ENCODE measurements around the gene SLC18B1. TPM values are rescaled to one million over a fixed set of nuclear protein-coding genes. Genes with fewer than 3 reads are reported as not detected.

The SLC18B1 gene
- polyA plus RNA-seq, 1 donor (not counting 4 experiments of a cell fraction or from before 2014, with no cell fraction given) = 23.1 TPM

GRCh38 chr6:132726608-132726975 is 71.8 kb downstream of the SLC18B1 start:
- no peaks in the 10 kb centered on the region for H3K36me3 ChIP-seq (ENCODE audit: control insufficient read depth in 2 of 2, extremely low read depth in 1 of 2, insufficient read depth in 2 of 2, low read length in 2 of 2)
- H4K20me1 ChIP-seq (ENCODE audit: control insufficient read depth, extremely low read depth, insufficient read depth, low read length) = no peaks in the 10 kb centered on the region
- no peaks in the 10 kb centered on the region for H3K4me1 ChIP-seq (ENCODE audit: control insufficient read depth, extremely low read depth, insufficient read depth, low read length)
- H3K9me3 ChIP-seq (ENCODE audit: control insufficient read depth, low read depth, low read length) = no peaks in the 10 kb centered on the region
- no peak overlapping the region for H3K27ac ChIP-seq (ENCODE audit: control insufficient read depth, insufficient read depth, low read length)
- no peak for FAIRE-seq
- TF ChIP-seq, protein P1, sequence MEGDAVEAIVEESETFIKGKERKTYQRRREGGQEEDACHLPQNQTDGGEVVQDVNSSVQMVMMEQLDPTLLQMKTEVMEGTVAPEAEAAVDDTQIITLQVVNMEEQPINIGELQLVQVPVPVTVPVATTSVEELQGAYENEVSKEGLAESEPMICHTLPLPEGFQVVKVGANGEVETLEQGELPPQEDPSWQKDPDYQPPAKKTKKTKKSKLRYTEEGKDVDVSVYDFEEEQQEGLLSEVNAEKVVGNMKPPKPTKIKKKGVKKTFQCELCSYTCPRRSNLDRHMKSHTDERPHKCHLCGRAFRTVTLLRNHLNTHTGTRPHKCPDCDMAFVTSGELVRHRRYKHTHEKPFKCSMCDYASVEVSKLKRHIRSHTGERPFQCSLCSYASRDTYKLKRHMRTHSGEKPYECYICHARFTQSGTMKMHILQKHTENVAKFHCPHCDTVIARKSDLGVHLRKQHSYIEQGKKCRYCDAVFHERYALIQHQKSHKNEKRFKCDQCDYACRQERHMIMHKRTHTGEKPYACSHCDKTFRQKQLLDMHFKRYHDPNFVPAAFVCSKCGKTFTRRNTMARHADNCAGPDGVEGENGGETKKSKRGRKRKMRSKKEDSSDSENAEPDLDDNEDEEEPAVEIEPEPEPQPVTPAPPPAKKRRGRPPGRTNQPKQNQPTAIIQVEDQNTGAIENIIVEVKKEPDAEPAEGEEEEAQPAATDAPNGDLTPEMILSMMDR (optimal IDR thresholded peaks at IDR 0.05 in 1 of 3, IDR thresholded peaks at IDR 0.05 in 1 of 3, conservative IDR thresholded peaks at IDR 0.05 in 1 of 3; ENCODE audit: extremely low read depth in 1 of 3, insufficient read depth in 2 of 3, low read length in 3 of 3) = no peak
- no peak for TF ChIP-seq EZH2 (IDR thresholded peaks at IDR 0.05; ENCODE audit: low read length)
- dilution Hi-C loops (cut with MboI; ENCODE audit: extremely low pct_ligation_motif_present, low sequenced_read_pairs) = no loop called here
- no peaks in the 10 kb centered on the region for H3K79me2 ChIP-seq (ENCODE audit: control insufficient read depth, insufficient read depth, low read length)
- no peak overlapping the region for H3K9ac ChIP-seq (ENCODE audit: control insufficient read depth, extremely low read depth, insufficient read depth, low read length)
- H3K4me2 ChIP-seq (ENCODE audit: control insufficient read depth, extremely low read depth, insufficient read depth, low read depth, low read length) = no peak overlapping the region
- H3K27me3 ChIP-seq (ENCODE audit: control insufficient read depth, extremely low read depth, insufficient read depth, low read length) = no peaks in the 10 kb centered on the region
- H2AFZ ChIP-seq (ENCODE audit: control insufficient read depth, low read length) = no peak overlapping the region
- no peak overlapping the region for H3K4me3 ChIP-seq (ENCODE audit: control insufficient read depth in 2 of 3, extremely low read depth in 1 of 3, insufficient read depth in 2 of 3, low read depth in 1 of 3, low read length in 3 of 3)
- DNase-seq (ENCODE audit: low read depth, low spot score) = no peak
- no peaks in the 10 kb centered on the region for H3K9me1 ChIP-seq (ENCODE audit: control insufficient read depth, extremely low read depth, insufficient read depth, low read length)

DNA sequence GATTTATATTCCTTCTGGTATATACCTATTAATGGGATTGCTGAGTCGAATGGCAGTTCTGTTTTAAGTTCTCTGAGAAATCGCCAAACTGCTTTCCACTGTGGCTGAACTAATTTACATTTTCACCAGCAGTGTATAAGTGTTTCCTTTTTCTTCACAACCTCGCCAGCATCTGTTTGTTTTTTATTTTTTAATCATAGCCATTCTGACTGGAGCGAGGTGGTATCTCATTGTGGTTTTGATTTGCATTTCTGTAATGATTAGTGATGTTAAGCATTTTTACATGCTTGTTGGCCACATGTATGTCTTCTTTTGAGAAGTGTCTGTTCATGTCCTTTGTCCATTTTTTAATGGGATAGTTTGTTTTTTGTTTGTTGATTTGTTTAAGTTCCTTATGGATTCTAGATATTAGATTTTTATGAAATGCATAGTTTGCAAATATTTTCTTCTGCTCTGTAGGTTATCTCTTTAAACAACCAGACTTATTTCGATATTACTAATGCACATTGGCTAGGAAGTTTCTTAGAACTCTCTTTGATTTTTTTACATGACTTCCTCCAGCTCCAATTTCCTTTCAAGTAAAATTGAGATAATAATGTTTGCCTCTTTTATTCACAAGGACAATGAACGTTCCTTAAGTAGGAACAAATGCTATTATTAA is 72.4 kb downstream of the SLC18B1 start:
- dilution Hi-C loops (cut with MboI; ENCODE audit: extremely low pct_ligation_motif_present, low sequenced_read_pairs) = no loop called here
- no peak for FAIRE-seq
- no peak for TF ChIP-seq EZH2 (IDR thresholded peaks at IDR 0.05; ENCODE audit: low read length)
- TF ChIP-seq, protein P1 (optimal IDR thresholded peaks at IDR 0.05 in 1 of 3, IDR thresholded peaks at IDR 0.05 in 1 of 3, conservative IDR thresholded peaks at IDR 0.05 in 1 of 3; ENCODE audit: extremely low read depth in 1 of 3, insufficient read depth in 2 of 3, low read length in 3 of 3) = no peak

More for the DNA sequence above, 72.4 kb downstream of the SLC18B1 start:
- Histone ChIP-seq H3K9me3 (ENCODE audit: control insufficient read depth, low read depth, low read length) (no peaks in the 10 kb centered on the region), H3K4me2 (ENCODE audit: control insufficient read depth, extremely low read depth, insufficient read depth, low read depth, low read length) (no peak overlapping the region), H3K27ac (ENCODE audit: control insufficient read depth, insufficient read depth, low read length) (no peak overlapping the region), H3K4me3 (ENCODE audit: control insufficient read depth in 2 of 3, extremely low read depth in 1 of 3, insufficient read depth in 2 of 3, low read depth in 1 of 3, low read length in 3 of 3) (no peak overlapping the region), H3K9me1 (ENCODE audit: control insufficient read depth, extremely low read depth, insufficient read depth, low read length) (no peaks in the 10 kb centered on the region), H3K79me2 (ENCODE audit: control insufficient read depth, insufficient read depth, low read length) (no peaks in the 10 kb centered on the region), H3K4me1 (ENCODE audit: control insufficient read depth, extremely low read depth, insufficient read depth, low read length) (no peaks in the 10 kb centered on the region), H3K27me3 (ENCODE audit: control insufficient read depth, extremely low read depth, insufficient read depth, low read length) (no peaks in the 10 kb centered on the region), H3K9ac (ENCODE audit: control insufficient read depth, extremely low read depth, insufficient read depth, low read length) (no peak overlapping the region), H2AFZ (ENCODE audit: control insufficient read depth, low read length) (no peak overlapping the region), H4K20me1 (ENCODE audit: control insufficient read depth, extremely low read depth, insufficient read depth, low read length) (no peaks in the 10 kb centered on the region), H3K36me3 (ENCODE audit: control insufficient read depth in 2 of 2, extremely low read depth in 1 of 2, insufficient read depth in 2 of 2, low read length in 2 of 2) (no peaks in the 10 kb centered on the region)
- no peak for DNase-seq (ENCODE audit: low read depth, low spot score)
